Measurements from ENCODE around the gene NEDD4L. TPM values are rescaled to one million over a fixed set of nuclear protein-coding genes. Genes with fewer than 3 reads are reported as not detected.

The NEDD4L gene
- total and polyA plus RNA-seq, 12 donors: 17.8 to 110 (median 37.6) TPM

DNA sequence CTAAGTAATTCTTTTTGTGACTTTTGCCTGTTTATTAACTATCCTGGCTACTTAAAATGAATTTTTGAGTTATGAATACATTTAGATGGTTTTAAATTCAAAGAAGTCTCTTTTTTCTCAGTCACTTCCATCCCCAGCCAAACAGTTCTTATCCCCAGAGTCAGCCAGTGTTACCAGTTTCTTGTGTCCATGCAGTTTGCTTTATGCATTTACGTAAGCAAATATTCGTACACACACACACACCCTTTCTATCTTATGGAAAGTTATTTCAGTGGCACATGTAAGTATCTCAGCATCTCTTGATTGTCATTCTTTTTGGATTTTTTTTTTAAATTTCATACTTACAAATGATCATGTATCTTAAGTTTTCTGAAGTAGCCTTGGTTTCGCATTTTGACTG lies 113.2 kb downstream of the NEDD4L start:
- DNase-seq: no peak
- no peaks in the 10 kb centered on the region for H3K36me3 ChIP-seq (replicated peaks in 1 of 2)
- intact Hi-C loops (cut with DNase I): no loop called here
- no peak for TF ChIP-seq POLR2A (IDR thresholded peaks at IDR 0.05)
- TF ChIP-seq, protein P1, sequence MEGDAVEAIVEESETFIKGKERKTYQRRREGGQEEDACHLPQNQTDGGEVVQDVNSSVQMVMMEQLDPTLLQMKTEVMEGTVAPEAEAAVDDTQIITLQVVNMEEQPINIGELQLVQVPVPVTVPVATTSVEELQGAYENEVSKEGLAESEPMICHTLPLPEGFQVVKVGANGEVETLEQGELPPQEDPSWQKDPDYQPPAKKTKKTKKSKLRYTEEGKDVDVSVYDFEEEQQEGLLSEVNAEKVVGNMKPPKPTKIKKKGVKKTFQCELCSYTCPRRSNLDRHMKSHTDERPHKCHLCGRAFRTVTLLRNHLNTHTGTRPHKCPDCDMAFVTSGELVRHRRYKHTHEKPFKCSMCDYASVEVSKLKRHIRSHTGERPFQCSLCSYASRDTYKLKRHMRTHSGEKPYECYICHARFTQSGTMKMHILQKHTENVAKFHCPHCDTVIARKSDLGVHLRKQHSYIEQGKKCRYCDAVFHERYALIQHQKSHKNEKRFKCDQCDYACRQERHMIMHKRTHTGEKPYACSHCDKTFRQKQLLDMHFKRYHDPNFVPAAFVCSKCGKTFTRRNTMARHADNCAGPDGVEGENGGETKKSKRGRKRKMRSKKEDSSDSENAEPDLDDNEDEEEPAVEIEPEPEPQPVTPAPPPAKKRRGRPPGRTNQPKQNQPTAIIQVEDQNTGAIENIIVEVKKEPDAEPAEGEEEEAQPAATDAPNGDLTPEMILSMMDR (IDR thresholded peaks at IDR 0.05): no peak
- H3K27ac ChIP-seq: no peak overlapping the region
- peaks cover 6 to 9% of the 10 kb centered on the region in 2 donors for H3K4me1 ChIP-seq (replicated peaks in 1 of 2)
- WGBS, 4 donors: 92 to 97% (median 94%) methylated on average over 3 of the region's 3 CpGs
- H3K9me3 ChIP-seq (replicated peaks in 1 of 3): no peaks in the 10 kb centered on the region
- H3K27me3 ChIP-seq: no peaks in the 10 kb centered on the region
- no peak overlapping the region for H3K4me3 ChIP-seq

DNA sequence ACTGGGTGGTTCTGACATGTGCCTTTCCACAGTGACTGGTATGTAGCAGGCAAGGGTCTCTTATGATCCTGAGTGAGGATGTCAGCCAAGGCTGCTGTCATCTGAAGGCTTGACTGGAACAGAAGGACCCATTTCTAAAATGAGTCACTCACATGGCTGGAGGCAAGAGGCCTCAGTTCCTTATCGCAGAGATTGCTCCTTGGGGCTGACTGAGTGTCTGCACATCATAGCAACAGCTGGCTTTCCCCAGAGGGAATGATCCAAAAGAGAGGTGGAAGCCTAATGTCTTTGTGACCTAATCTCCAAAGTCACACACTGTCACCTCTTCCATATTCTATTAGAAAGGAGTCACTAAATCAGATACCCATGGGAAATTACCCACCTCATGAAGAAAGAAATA lies 114.0 kb downstream of the NEDD4L start:
- DNase-seq: peak in 2 of 7 donors; percentile 9 to 38
- no peaks in the 10 kb centered on the region for H3K36me3 ChIP-seq (replicated peaks in 1 of 2)
- no peaks in the 10 kb centered on the region for H3K9me3 ChIP-seq (replicated peaks in 1 of 3)
- H3K4me3 ChIP-seq: no peak overlapping the region
- H3K4me1 ChIP-seq (replicated peaks in 1 of 2): peaks cover 6 to 9% of the 10 kb centered on the region in 2 donors
- no peaks in the 10 kb centered on the region for H3K27me3 ChIP-seq
- WGBS, 4 donors: 78 to 89% (median 81%) methylated on average over 1 of the region's 1 CpG
- TF ChIP-seq POLR2A (IDR thresholded peaks at IDR 0.05): no peak
- TF ChIP-seq, protein P1 (IDR thresholded peaks at IDR 0.05): no peak
- intact Hi-C loops (cut with DNase I): no loop called here
- no peak overlapping the region for H3K27ac ChIP-seq

DNA sequence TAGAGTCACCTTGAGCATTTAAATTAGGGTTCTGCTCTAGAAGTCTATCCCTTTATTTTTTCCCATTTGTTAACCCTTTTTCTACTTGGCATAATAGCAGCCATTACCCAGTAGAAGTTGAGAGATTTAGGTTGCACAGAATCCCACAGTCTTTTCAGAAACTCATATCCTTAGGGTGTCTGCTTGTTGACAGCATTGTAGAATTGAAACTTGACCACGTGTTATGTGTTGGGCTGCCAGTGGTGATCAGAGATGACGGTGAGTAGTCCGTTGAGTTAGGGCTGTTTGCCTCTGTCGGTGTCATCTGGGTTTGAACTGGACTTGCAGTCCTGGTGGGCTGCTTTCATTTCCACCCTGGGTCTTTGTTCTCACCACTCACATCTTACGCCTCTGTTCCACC lies 114.4 kb downstream of the NEDD4L start:
- no peaks in the 10 kb centered on the region for H3K27me3 ChIP-seq
- intact Hi-C loops (cut with DNase I): no loop called here
- H3K9me3 ChIP-seq (replicated peaks in 1 of 3): no peaks in the 10 kb centered on the region
- H3K4me3 ChIP-seq: no peak overlapping the region
- WGBS, 4 donors: 89 to 94% (median 94%) methylated on average over 5 of the region's 5 CpGs
- no peaks in the 10 kb centered on the region for H3K36me3 ChIP-seq (replicated peaks in 1 of 2)
- peak in 2 of 7 donors; percentile 6 to 23 for DNase-seq
- no peak for TF ChIP-seq POLR2A (IDR thresholded peaks at IDR 0.05)
- TF ChIP-seq, protein P1 (IDR thresholded peaks at IDR 0.05): no peak
- H3K27ac ChIP-seq: no peak overlapping the region
- peaks cover 6 to 9% of the 10 kb centered on the region in 2 donors for H3K4me1 ChIP-seq (replicated peaks in 1 of 2)

DNA sequence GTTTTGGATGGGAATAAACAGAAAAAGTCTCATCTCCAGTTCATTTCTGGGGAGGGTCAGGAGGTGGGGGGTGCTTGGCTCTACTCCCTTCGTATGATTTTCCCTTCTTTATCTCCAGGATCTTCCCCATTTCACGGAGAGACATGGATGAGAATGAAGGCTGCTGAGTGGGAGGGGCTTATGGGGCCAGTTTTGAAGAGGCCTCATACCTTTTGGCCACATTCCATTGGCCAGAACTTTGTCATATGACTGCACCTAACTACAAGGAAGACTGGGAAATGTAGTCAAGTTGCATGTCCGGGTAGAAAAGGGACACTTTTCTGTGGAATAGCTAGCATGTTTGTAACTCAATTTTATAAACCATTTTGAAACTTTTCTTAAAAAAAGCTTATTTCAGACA lies 117.6 kb downstream of the NEDD4L start:
- Histone ChIP-seq H3K4me1 (replicated peaks in 1 of 2) (peaks cover 6 to 9% of the 10 kb centered on the region in 2 donors), H3K27ac (no peak overlapping the region), H3K27me3 (no peaks in the 10 kb centered on the region), H3K36me3 (replicated peaks in 1 of 2) (no peaks in the 10 kb centered on the region), H3K4me3 (no peak overlapping the region), H3K9me3 (replicated peaks in 1 of 3) (no peaks in the 10 kb centered on the region)
- WGBS, 4 donors: 41 to 80% (median 64%) methylated on average over 3 of the region's 3 CpGs
- DNase-seq: peak in 4 of 7 donors; percentile 25 to 52 (median 31)
- TF ChIP-seq, protein P1 (IDR thresholded peaks at IDR 0.05): no peak
- TF ChIP-seq POLR2A (IDR thresholded peaks at IDR 0.05): no peak
- intact Hi-C loops (cut with DNase I): no loop called here

All from adrenal gland (tissue), 12 donors.